Esophagus mucosa (tissue), 1 donor: ENCODE measurements around the gene FAM120A. TPM values are rescaled to one million over a fixed set of nuclear protein-coding genes. Genes with fewer than 3 reads are reported as not detected.
"Not testable (repeated sequence)": the region's sequence is repeated elsewhere in the genome, so short reads cannot be mapped to it uniquely, and the experiment has no call there.

ENCODE experiments used
- ATAC-seq: fragments of 200-7000 bp; cut with Tn5 transposase; one replicate; pipeline ENCODE4 v1.9.1; 2020
- total RNA-seq: library from RNA; stranded (reverse); gene quantifications from one replicate; pipeline ENCODE4 v1.2.4, GENCODE V29; 2023
- donor health status: DM: yes; HTN: yes; CAD: no.

FAM120A gene
- 75.8 TPM for total RNA-seq

GRCh38 chr9:93450945-93451815, at the start of gene FAM120A:
Gene FAM120A (plus strand): TSS chr9:93451685. CDS start chr9:93451916, 231 bp downstream.
- peak; percentile 81 for ATAC-seq

GRCh38 chr9:93406371-93406770, 45.1 kb upstream of the FAM120A start:
- ATAC-seq = no peak

- ATAC-seq = no peak
Measured at GRCh38 chr9:93413530-93413929, 38.0 kb upstream of the FAM120A start.

GRCh38 chr9:93415176-93415690, 36.3 kb upstream of the FAM120A start:
- no peak for ATAC-seq

GRCh38 chr9:93416530-93417235, 34.8 kb upstream of the FAM120A start:
- no peak for ATAC-seq

GRCh38 chr9:93417538-93417937, 33.9 kb upstream of the FAM120A start:
- no peak for ATAC-seq

- no peak for ATAC-seq
Measured at GRCh38 chr9:93419023-93419422, 32.5 kb upstream of the FAM120A start.

GRCh38 chr9:93422977-93423616, 28.4 kb upstream of the FAM120A start:
- ATAC-seq = no peak

- no peak for ATAC-seq
Measured at GRCh38 chr9:93427655-93428379, 23.7 kb upstream of the FAM120A start.

- ATAC-seq = no peak
Measured at GRCh38 chr9:93431539-93432105, 19.9 kb upstream of the FAM120A start.

- no peak for ATAC-seq
Measured at GRCh38 chr9:93432964-93433363, 18.5 kb upstream of the FAM120A start.

- ATAC-seq = no peak
Measured at GRCh38 chr9:93434056-93434455, 17.4 kb upstream of the FAM120A start.

- no peak for ATAC-seq
Measured at GRCh38 chr9:93435386-93435785, 16.1 kb upstream of the FAM120A start.

- ATAC-seq = no peak
Measured at GRCh38 chr9:93436218-93436617, 15.3 kb upstream of the FAM120A start.

GRCh38 chr9:93436655-93437407, 14.7 kb upstream of the FAM120A start:
- ATAC-seq = no peak

- ATAC-seq = no peak
Measured at GRCh38 chr9:93437996-93438395, 13.5 kb upstream of the FAM120A start.

- ATAC-seq = not testable (repeated sequence)
Measured at GRCh38 chr9:93439301-93439700, 12.2 kb upstream of the FAM120A start.

GRCh38 chr9:93440896-93441580, 10.4 kb upstream of the FAM120A start:
- peak; percentile 42 for ATAC-seq

- ATAC-seq = no peak
Measured at GRCh38 chr9:93446073-93446472, 5.4 kb upstream of the FAM120A start.

GRCh38 chr9:93447655-93448054, 3.8 kb upstream of the FAM120A start:
- no peak for ATAC-seq
